Measurements from ENCODE around the gene RIC3. TPM values are rescaled to one million over a fixed set of nuclear protein-coding genes. Genes with fewer than 3 reads are reported as not detected.

The RIC3 gene
- total and polyA plus RNA-seq, 4 donors, result 38.2 to 56.1 (median 54.1) TPM

GRCh38 chr11:8156877-8157276 lies 11.9 kb downstream of the RIC3 start:
- no peak overlapping the region for H3K4me3 ChIP-seq (ENCODE audit: low read depth, low read length)
- no peaks in the 10 kb centered on the region for H3K4me1 ChIP-seq (ENCODE audit: control insufficient read depth, insufficient read depth, low read length)
- H3K36me3 ChIP-seq (ENCODE audit: control insufficient read depth, insufficient read depth, low read length), result no peaks in the 10 kb centered on the region
- H3K9me3 ChIP-seq (ENCODE audit: control insufficient read depth, insufficient read depth, low read length), result no peaks in the 10 kb centered on the region
- no peak for DNase-seq (ENCODE audit: low read depth in 4 of 6, low spot score in 6 of 6)
- WGBS (ENCODE audit: insufficient coverage), result 92% methylated on average over 1 of the region's 3 CpGs
- H3K27ac ChIP-seq (ENCODE audit: low read depth, low read length), result no peak overlapping the region
- no peaks in the 10 kb centered on the region for H3K27me3 ChIP-seq (ENCODE audit: control insufficient read depth, insufficient read depth, low read length)

- H3K27ac ChIP-seq (ENCODE audit: low read depth, low read length), result no peak overlapping the region
- no peaks in the 10 kb centered on the region for H3K27me3 ChIP-seq (ENCODE audit: control insufficient read depth, insufficient read depth, low read length)
- no peaks in the 10 kb centered on the region for H3K36me3 ChIP-seq (ENCODE audit: control insufficient read depth, insufficient read depth, low read length)
- no peak for DNase-seq (ENCODE audit: low read depth in 4 of 6, low spot score in 6 of 6)
- no peak overlapping the region for H3K4me3 ChIP-seq (ENCODE audit: low read depth, low read length)
- H3K9me3 ChIP-seq (ENCODE audit: control insufficient read depth, insufficient read depth, low read length), result no peaks in the 10 kb centered on the region
- WGBS (ENCODE audit: insufficient coverage), result 80% methylated on average over 4 of the region's 6 CpGs
- no peaks in the 10 kb centered on the region for H3K4me1 ChIP-seq (ENCODE audit: control insufficient read depth, insufficient read depth, low read length)
Measured at GRCh38 chr11:8149726-8150125, 19.1 kb downstream of the RIC3 start.

GRCh38 chr11:8138526-8138925 lies 30.3 kb downstream of the RIC3 start:
- no CpG with 5 or more reads among the region's 2 CpGs for WGBS (ENCODE audit: insufficient coverage)
- Histone ChIP-seq H3K27me3 (ENCODE audit: control insufficient read depth, insufficient read depth, low read length) (no peaks in the 10 kb centered on the region), H3K36me3 (ENCODE audit: control insufficient read depth, insufficient read depth, low read length) (no peaks in the 10 kb centered on the region), H3K27ac (ENCODE audit: low read depth, low read length) (no peak overlapping the region), H3K4me1 (ENCODE audit: control insufficient read depth, insufficient read depth, low read length) (no peaks in the 10 kb centered on the region), H3K9me3 (ENCODE audit: control insufficient read depth, insufficient read depth, low read length) (no peaks in the 10 kb centered on the region), H3K4me3 (ENCODE audit: low read depth, low read length) (no peak overlapping the region)
- DNase-seq (ENCODE audit: low read depth in 4 of 6, low spot score in 6 of 6), result no peak

- 88% methylated on average over 1 of the region's 2 CpGs for WGBS (ENCODE audit: insufficient coverage)
- H3K36me3 ChIP-seq (ENCODE audit: control insufficient read depth, insufficient read depth, low read length), result no peaks in the 10 kb centered on the region
- no peak overlapping the region for H3K4me3 ChIP-seq (ENCODE audit: low read depth, low read length)
- H3K9me3 ChIP-seq (ENCODE audit: control insufficient read depth, insufficient read depth, low read length), result no peaks in the 10 kb centered on the region
- no peaks in the 10 kb centered on the region for H3K4me1 ChIP-seq (ENCODE audit: control insufficient read depth, insufficient read depth, low read length)
- DNase-seq (ENCODE audit: low read depth in 4 of 6, low spot score in 6 of 6), result peak in 2 of 6 donors; percentile 20 to 28
- no peaks in the 10 kb centered on the region for H3K27me3 ChIP-seq (ENCODE audit: control insufficient read depth, insufficient read depth, low read length)
- no peak overlapping the region for H3K27ac ChIP-seq (ENCODE audit: low read depth, low read length)
Measured at GRCh38 chr11:8127447-8127846, 41.4 kb downstream of the RIC3 start.

GRCh38 chr11:8126649-8127289 lies 42.1 kb downstream of the RIC3 start:
- H3K36me3 ChIP-seq (ENCODE audit: control insufficient read depth, insufficient read depth, low read length), result no peaks in the 10 kb centered on the region
- no peaks in the 10 kb centered on the region for H3K27me3 ChIP-seq (ENCODE audit: control insufficient read depth, insufficient read depth, low read length)
- H3K27ac ChIP-seq (ENCODE audit: low read depth, low read length), result no peak overlapping the region
- 46% methylated on average over 3 of the region's 8 CpGs for WGBS (ENCODE audit: insufficient coverage)
- DNase-seq (ENCODE audit: low read depth in 4 of 6, low spot score in 6 of 6), result peak in 1 of 6 donors; percentile 53
- H3K4me3 ChIP-seq (ENCODE audit: low read depth, low read length), result no peak overlapping the region
- no peaks in the 10 kb centered on the region for H3K9me3 ChIP-seq (ENCODE audit: control insufficient read depth, insufficient read depth, low read length)
- H3K4me1 ChIP-seq (ENCODE audit: control insufficient read depth, insufficient read depth, low read length), result no peaks in the 10 kb centered on the region

- WGBS (ENCODE audit: insufficient coverage), result no CpG with 5 or more reads among the region's 1 CpG
- DNase-seq (ENCODE audit: low read depth in 4 of 6, low spot score in 6 of 6), result no peak
Measured at GRCh38 chr11:8122173-8122764, 46.6 kb downstream of the RIC3 start.

GRCh38 chr11:8111636-8112035 lies 57.2 kb downstream of the RIC3 start:
- peaks cover 15% of the 10 kb centered on the region for H3K36me3 ChIP-seq (ENCODE audit: control insufficient read depth, insufficient read depth, low read length)
- H3K4me3 ChIP-seq (ENCODE audit: low read depth, low read length), result no peak overlapping the region
- WGBS (ENCODE audit: insufficient coverage), result 32% methylated on average over 4 of the region's 8 CpGs
- no peak overlapping the region for H3K27ac ChIP-seq (ENCODE audit: low read depth, low read length)
- H3K4me1 ChIP-seq (ENCODE audit: control insufficient read depth, insufficient read depth, low read length), result peaks cover 8% of the 10 kb centered on the region
- DNase-seq (ENCODE audit: low read depth in 4 of 6, low spot score in 6 of 6), result peak in 2 of 6 donors; percentile 88 to 89
- no peaks in the 10 kb centered on the region for H3K27me3 ChIP-seq (ENCODE audit: control insufficient read depth, insufficient read depth, low read length)
- H3K9me3 ChIP-seq (ENCODE audit: control insufficient read depth, insufficient read depth, low read length), result no peaks in the 10 kb centered on the region

More at GRCh38 chr11:8122173-8122764, 46.6 kb downstream of the RIC3 start:
- Histone ChIP-seq H3K27ac (ENCODE audit: low read depth, low read length) (no peak overlapping the region), H3K36me3 (ENCODE audit: control insufficient read depth, insufficient read depth, low read length) (no peaks in the 10 kb centered on the region), H3K4me1 (ENCODE audit: control insufficient read depth, insufficient read depth, low read length) (no peaks in the 10 kb centered on the region), H3K27me3 (ENCODE audit: control insufficient read depth, insufficient read depth, low read length) (no peaks in the 10 kb centered on the region), H3K9me3 (ENCODE audit: control insufficient read depth, insufficient read depth, low read length) (no peaks in the 10 kb centered on the region), H3K4me3 (ENCODE audit: low read depth, low read length) (no peak overlapping the region)

- Histone ChIP-seq H3K9me3 (ENCODE audit: control insufficient read depth, insufficient read depth, low read length) (no peaks in the 10 kb centered on the region), H3K4me3 (ENCODE audit: low read depth, low read length) (no peak overlapping the region), H3K36me3 (ENCODE audit: control insufficient read depth, insufficient read depth, low read length) (peaks cover 22% of the 10 kb centered on the region), H3K27me3 (ENCODE audit: control insufficient read depth, insufficient read depth, low read length) (no peaks in the 10 kb centered on the region), H3K4me1 (ENCODE audit: control insufficient read depth, insufficient read depth, low read length) (peaks cover 8% of the 10 kb centered on the region), H3K27ac (ENCODE audit: low read depth, low read length) (no peak overlapping the region)
- 83% methylated on average over 4 of the region's 4 CpGs for WGBS (ENCODE audit: insufficient coverage)
- no peak for DNase-seq (ENCODE audit: low read depth in 4 of 6, low spot score in 6 of 6)
Measured at GRCh38 chr11:8110396-8110795, 58.4 kb downstream of the RIC3 start.

GRCh38 chr11:8109675-8110074 lies 59.1 kb downstream of the RIC3 start:
- no peak for DNase-seq (ENCODE audit: low read depth in 4 of 6, low spot score in 6 of 6)
- H3K4me3 ChIP-seq (ENCODE audit: low read depth, low read length), result no peak overlapping the region
- no peaks in the 10 kb centered on the region for H3K27me3 ChIP-seq (ENCODE audit: control insufficient read depth, insufficient read depth, low read length)
- H3K36me3 ChIP-seq (ENCODE audit: control insufficient read depth, insufficient read depth, low read length), result peaks cover 22% of the 10 kb centered on the region
- no peak overlapping the region for H3K27ac ChIP-seq (ENCODE audit: low read depth, low read length)
- H3K9me3 ChIP-seq (ENCODE audit: control insufficient read depth, insufficient read depth, low read length), result no peaks in the 10 kb centered on the region
- peaks cover 8% of the 10 kb centered on the region for H3K4me1 ChIP-seq (ENCODE audit: control insufficient read depth, insufficient read depth, low read length)

GRCh38 chr11:8108421-8108820 lies 60.4 kb downstream of the RIC3 start:
- no peak overlapping the region for H3K27ac ChIP-seq (ENCODE audit: low read depth, low read length)
- 75% methylated on average over 2 of the region's 2 CpGs for WGBS (ENCODE audit: insufficient coverage)
- DNase-seq (ENCODE audit: low read depth in 4 of 6, low spot score in 6 of 6), result no peak

More at GRCh38 chr11:8108421-8108820, 60.4 kb downstream of the RIC3 start:
- H3K27me3 ChIP-seq (ENCODE audit: control insufficient read depth, insufficient read depth, low read length), result no peaks in the 10 kb centered on the region
- no peak overlapping the region for H3K4me3 ChIP-seq (ENCODE audit: low read depth, low read length)
- H3K9me3 ChIP-seq (ENCODE audit: control insufficient read depth, insufficient read depth, low read length), result no peaks in the 10 kb centered on the region
- peaks cover 6% of the 10 kb centered on the region for H3K4me1 ChIP-seq (ENCODE audit: control insufficient read depth, insufficient read depth, low read length)
- H3K36me3 ChIP-seq (ENCODE audit: control insufficient read depth, insufficient read depth, low read length), result peaks cover 26% of the 10 kb centered on the region

Data from spinal cord (tissue), 10 donors.